K562 (cell line): ENCODE measurements around the gene SLC25A44. TPM values are rescaled to one million over a fixed set of nuclear protein-coding genes. Genes with fewer than 3 reads are reported as not detected.
A peak's percentile ranks its signal among the peaks of the same experiment; 100 is the strongest.

Experiments
- ATAC-seq: fragments of 200-7000 bp; cut with Tn5 transposase; 3 replicates; pipeline ENCODE4 v1.9.1; 2020; ENCODE audit warnings: moderate library complexity
- BruUV-seq: library from RNA; stranded (reverse); fragments of 400-500 nt; replicated peaks from 2 replicates; lab custom pipeline; 2021; lab: Mats Ljungman, UMichigan
- CTCF ChIA-PET: fragments of 300-600 bp; formaldehyde crosslinking; extraction: SDS; loops from one replicate; lab custom pipeline; 2021; ENCODE audit warnings: low intra/inter-chr PET ratio; lab: Yijun Ruan, JAX
- POLR2A ChIA-PET: fragments of 300-600, 350-650 bp; sonication (Branson Sonifier 250); formaldehyde crosslinking; extraction: SDS; loops from one replicate; lab custom pipeline; 2021; ENCODE audit warnings: antibody characterized with exemption, inconsistent platforms; lab: Yijun Ruan, JAX
- DNase-seq, 4 experiments: peaks; one replicate each; pipeline versions ENCODE4 v3.0.0 to v3.0.0-alpha.2; 2011 to 2018; ENCODE audit warnings: low spot score in 3 of 4, mixed read lengths in 3 of 4; ENCODE audit errors: extremely low read depth in 1 of 4
- FAIRE-seq: peaks from 2 replicates; lab custom pipeline; 2011; peaks lifted over from hg19 to GRCh38; lab: Jason Lieb, UNC
- H2AFZ ChIP-seq: 2 replicates; pipeline ENCODE4 v1.6.0; 2011; ENCODE audit warnings: low read depth, low read length, control low read depth, inconsistent platforms
- H3K27ac ChIP-seq: fragments of 200-600 bp; 3 replicates; pipeline ENCODE4 v1.8.0; 2011; ENCODE audit warnings: low read depth, mild to moderate bottlenecking, control low read depth, inconsistent platforms, low read length, moderate library complexity, mixed read lengths; ENCODE audit errors: extremely low read depth
- H3K27me3 ChIP-seq, 2 experiments: fragments of 300-600 bp in 1 of 2; 2 replicates in 1 of 2; 3 replicates in 1 of 2; pipeline versions ENCODE4 v1.6.0 to v1.8.0; 2011; ENCODE audit warnings: inconsistent platforms in 2 of 2, low read length in 2 of 2, mild to moderate bottlenecking in 1 of 2, mixed read lengths in 1 of 2, moderate library complexity in 1 of 2; ENCODE audit not compliant: control insufficient read depth in 2 of 2, insufficient read depth in 2 of 2
- H3K36me3 ChIP-seq: fragments of 300-600 bp; 3 replicates; pipeline ENCODE4 v1.8.0; 2011; ENCODE audit warnings: mild to moderate bottlenecking, low read length, inconsistent platforms; ENCODE audit not compliant: control insufficient read depth, insufficient read depth
- H3K4me1 ChIP-seq, 2 experiments: fragments of 200-600 bp in 1 of 2; replicated peaks in 1 of 2; 2 replicates in 1 of 2; 3 replicates in 1 of 2; pipeline versions ENCODE4 v1.5.1 to v1.8.0; 2011; ENCODE audit warnings: inconsistent platforms in 2 of 2, low read length in 2 of 2, mild to moderate bottlenecking in 1 of 2, mixed read lengths in 1 of 2, moderate library complexity in 1 of 2; ENCODE audit not compliant: control insufficient read depth in 2 of 2, insufficient read depth in 2 of 2
- H3K4me2 ChIP-seq: 2 replicates; pipeline ENCODE4 v1.6.1; 2011; ENCODE audit warnings: low read length, control low read depth, inconsistent platforms, mixed read lengths; ENCODE audit not compliant: insufficient read depth
- H3K4me3 ChIP-seq: fragments of 200-600 bp; sonication (generic), shearing (Covaris generic); 2 replicates; pipeline ENCODE4 v1.5.1; 2016; ENCODE audit warnings: control low read depth, inconsistent platforms
- H3K79me2 ChIP-seq: fragments of 200-600 bp; 3 replicates; pipeline ENCODE4 v1.8.0; 2011; ENCODE audit warnings: low read length, inconsistent platforms; ENCODE audit not compliant: control insufficient read depth, insufficient read depth
- H3K9ac ChIP-seq, 2 experiments: 2 replicates each; pipeline versions ENCODE4 v1.6.0 to v1.6.1; 2011; ENCODE audit warnings: low read depth in 2 of 2, low read length in 2 of 2, control low read depth in 1 of 2, inconsistent platforms in 1 of 2, mild to moderate bottlenecking in 1 of 2, mixed read lengths in 1 of 2; ENCODE audit not compliant: insufficient read depth in 1 of 2
- H3K9me1 ChIP-seq: one replicate; pipeline ENCODE4 v1.6.0; 2011; ENCODE audit warnings: inconsistent platforms, mild to moderate bottlenecking, low read length, moderate library complexity; ENCODE audit not compliant: control insufficient read depth, insufficient read depth
- H3K9me3 ChIP-seq: replicated peaks from 2 replicates; pipeline ENCODE4 v1.5.1; 2011; ENCODE audit warnings: low read depth, low read length, inconsistent platforms; ENCODE audit not compliant: control insufficient read depth, insufficient read depth
- H4K20me1 ChIP-seq: replicated peaks from 2 replicates; pipeline ENCODE4 v1.6.1; 2011; ENCODE audit warnings: low read length, inconsistent platforms, mixed read lengths; ENCODE audit not compliant: control insufficient read depth, insufficient read depth
- CBFB ChIP-seq: sonication (generic); formaldehyde crosslinking; IDR thresholded peaks from 2 replicates; pipeline ENCODE4 v1.4.0; 2020; ENCODE audit warnings: mild to moderate bottlenecking, missing genetic modification reagents
- THAP12 ChIP-seq: fragments of 250-450 bp; sonication (Bioruptor Pico); IDR thresholded peaks from 2 replicates; pipeline ENCODE4 v1.9.0; 2021; ENCODE audit warnings: mild to moderate bottlenecking, inconsistent platforms
- WGBS: fragments of 100-300 bp; shearing (Covaris generic); methylation state at CpG from one replicate; pipeline ENCODE4 v1.1.6; 2016; ENCODE audit warnings: low coverage, mixed read lengths; ENCODE audit not compliant: insufficient coverage; ENCODE audit errors: missing lambda C conversion rate; 5-methylcytosine and 5-hydroxymethylcytosine counted together
- in situ Hi-C: fragments of 300-500 bp; cut with MboI; formaldehyde crosslinking; loops from 4 replicates; pipeline ENCODE4 v1.15.0; 2018; ENCODE audit warnings: inconsistent platforms, mixed read lengths
- intact Hi-C: fragments of 100-400 bp; cut with micrococcal nuclease; formaldehyde crosslinking; loops from 2 replicates; pipeline ENCODE4 v1.14.2; 2022
- polyA plus RNA-seq, 8 experiments: library from polyadenylated mRNA; depleted of rRNA in 4 of 8; stranded (reverse) in 5 of 8; unstranded in 3 of 8; fragments of >200 nt; fragmentation: Nextera tagmentation in 2 of 8; fragmentation: Illumina TruSeq in 1 of 8; extraction: Ambion mirVana in 2 of 8; extraction: Trizol in 1 of 8; gene quantifications; 2 replicates each; pipeline versions ENCODE4 v1.2.1 to v1.2.3, GENCODE V29; 2011 to 2014; ENCODE audit warnings: inconsistent platforms in 1 of 8, missing spikeins in 1 of 8
- total RNA-seq, 7 experiments: library from RNA; depleted of rRNA in 6 of 7; stranded (reverse); fragments of >200 nt in 6 of 7; fragmentation: Illumina TruSeq in 2 of 7; extraction: Trizol in 2 of 7; gene quantifications; 2 replicates each; pipeline versions ENCODE4 v1.2.1 to v1.2.3, GENCODE V29; 2011 to 2021; ENCODE audit warnings: low replicate concordance in 1 of 7

Gene SLC25A44
- total and polyA plus RNA-seq, 9 of the 15 experiments (the other 6 are each of a cell fraction or from before 2014, with no cell fraction given), result 4.4 to 22.8 (median 12.5) TPM

GRCh38 chr1:156162430-156163037 is 31.4 kb upstream of the SLC25A44 start:
- no peaks in the 10 kb centered on the region for H3K36me3 ChIP-seq
- no peak; the same call in 2 of the 3 replicates for ATAC-seq
- in situ Hi-C loops, result no loop called here
- no peak for DNase-seq
- no peaks in the 10 kb centered on the region for H3K27me3 ChIP-seq
- WGBS, result 64% methylated on average over 5 of the region's 5 CpGs
- POLR2A ChIA-PET, result interaction anchor here (1.6 kb wide), 1 partner anchor 120 kb away, joined by 3 read pairs; the partner anchor contains the start of gene SMG5
- TF ChIP-seq THAP12 (CRISPR knock-in tag), result 0 out of 2 replicates have a peak, but pooled peaks have one; percentile 39
- TF ChIP-seq CBFB, result no peak
- TF ChIP-seq, all 486 proteins: peak for 1
- peak; percentile 37 for FAIRE-seq
- BruUV-seq, result no TSS peak
- Histone ChIP-seq H3K27ac (peak overlapping the region; percentile 30; the same call in 1 of the 3 replicates), H3K4me1 (peaks cover 17 to 23% of the 10 kb centered on the region in 2 experiments), H3K9me1 (no peaks in the 10 kb centered on the region), H3K79me2 (no peaks in the 10 kb centered on the region), H3K9ac (peak overlapping the region in 1 of 2 experiments; percentile 40; a peak in 2 of 4 replicates), H3K4me3 (no peak overlapping the region), H3K4me2 (peak overlapping the region; percentile 82), H2AFZ (peak overlapping the region; percentile 51), H4K20me1 (no peaks in the 10 kb centered on the region), H3K9me3 (no peaks in the 10 kb centered on the region)
- CTCF ChIA-PET, result no interaction called here
- intact Hi-C loops, result no loop called here
